K562 (cell line): ENCODE measurements around the gene BEND5. TPM values are rescaled to one million over a fixed set of nuclear protein-coding genes. Genes with fewer than 3 reads are reported as not detected.

ENCODE experiments used
- ATAC-seq: fragments of 200-7000 bp; cut with Tn5 transposase; 3 replicates; pipeline ENCODE4 v1.9.1; 2020; ENCODE audit warnings: moderate library complexity
- BruUV-seq: library from RNA; stranded (reverse); fragments of 400-500 nt; replicated peaks from 2 replicates; lab custom pipeline; 2021; lab: Mats Ljungman, UMichigan
- CTCF ChIA-PET: fragments of 300-600 bp; formaldehyde crosslinking; extraction: SDS; loops from one replicate; lab custom pipeline; 2021; ENCODE audit warnings: low intra/inter-chr PET ratio; lab: Yijun Ruan, JAX
- POLR2A ChIA-PET: fragments of 300-600, 350-650 bp; sonication (Branson Sonifier 250); formaldehyde crosslinking; extraction: SDS; loops from one replicate; lab custom pipeline; 2021; ENCODE audit warnings: antibody characterized with exemption, inconsistent platforms; lab: Yijun Ruan, JAX
- DNase-seq, 4 experiments: peaks; one replicate each; pipeline versions ENCODE4 v3.0.0 to v3.0.0-alpha.2; 2011 to 2018; ENCODE audit warnings: low spot score in 3 of 4, mixed read lengths in 3 of 4; ENCODE audit errors: extremely low read depth in 1 of 4
- FAIRE-seq: peaks from 2 replicates; lab custom pipeline; 2011; peaks lifted over from hg19 to GRCh38; lab: Jason Lieb, UNC
- H2AFZ ChIP-seq: 2 replicates; pipeline ENCODE4 v1.6.0; 2011; ENCODE audit warnings: low read depth, low read length, control low read depth, inconsistent platforms
- H3K27ac ChIP-seq: fragments of 200-600 bp; 3 replicates; pipeline ENCODE4 v1.8.0; 2011; ENCODE audit warnings: low read depth, mild to moderate bottlenecking, control low read depth, inconsistent platforms, low read length, moderate library complexity, mixed read lengths; ENCODE audit errors: extremely low read depth
- H3K27me3 ChIP-seq, 2 experiments: fragments of 300-600 bp in 1 of 2; 2 replicates in 1 of 2; 3 replicates in 1 of 2; pipeline versions ENCODE4 v1.6.0 to v1.8.0; 2011; ENCODE audit warnings: inconsistent platforms in 2 of 2, low read length in 2 of 2, mild to moderate bottlenecking in 1 of 2, mixed read lengths in 1 of 2, moderate library complexity in 1 of 2; ENCODE audit not compliant: control insufficient read depth in 2 of 2, insufficient read depth in 2 of 2
- H3K36me3 ChIP-seq: fragments of 300-600 bp; 3 replicates; pipeline ENCODE4 v1.8.0; 2011; ENCODE audit warnings: mild to moderate bottlenecking, low read length, inconsistent platforms; ENCODE audit not compliant: control insufficient read depth, insufficient read depth
- H3K4me1 ChIP-seq, 2 experiments: fragments of 200-600 bp in 1 of 2; replicated peaks in 1 of 2; 2 replicates in 1 of 2; 3 replicates in 1 of 2; pipeline versions ENCODE4 v1.5.1 to v1.8.0; 2011; ENCODE audit warnings: inconsistent platforms in 2 of 2, low read length in 2 of 2, mild to moderate bottlenecking in 1 of 2, mixed read lengths in 1 of 2, moderate library complexity in 1 of 2; ENCODE audit not compliant: control insufficient read depth in 2 of 2, insufficient read depth in 2 of 2
- H3K4me2 ChIP-seq: 2 replicates; pipeline ENCODE4 v1.6.1; 2011; ENCODE audit warnings: low read length, control low read depth, inconsistent platforms, mixed read lengths; ENCODE audit not compliant: insufficient read depth
- H3K4me3 ChIP-seq: fragments of 200-600 bp; sonication (generic), shearing (Covaris generic); 2 replicates; pipeline ENCODE4 v1.5.1; 2016; ENCODE audit warnings: control low read depth, inconsistent platforms
- H3K79me2 ChIP-seq: fragments of 200-600 bp; 3 replicates; pipeline ENCODE4 v1.8.0; 2011; ENCODE audit warnings: low read length, inconsistent platforms; ENCODE audit not compliant: control insufficient read depth, insufficient read depth
- H3K9ac ChIP-seq, 2 experiments: 2 replicates each; pipeline versions ENCODE4 v1.6.0 to v1.6.1; 2011; ENCODE audit warnings: low read depth in 2 of 2, low read length in 2 of 2, control low read depth in 1 of 2, inconsistent platforms in 1 of 2, mild to moderate bottlenecking in 1 of 2, mixed read lengths in 1 of 2; ENCODE audit not compliant: insufficient read depth in 1 of 2
- H3K9me1 ChIP-seq: one replicate; pipeline ENCODE4 v1.6.0; 2011; ENCODE audit warnings: inconsistent platforms, mild to moderate bottlenecking, low read length, moderate library complexity; ENCODE audit not compliant: control insufficient read depth, insufficient read depth
- H3K9me3 ChIP-seq: replicated peaks from 2 replicates; pipeline ENCODE4 v1.5.1; 2011; ENCODE audit warnings: low read depth, low read length, inconsistent platforms; ENCODE audit not compliant: control insufficient read depth, insufficient read depth
- H4K20me1 ChIP-seq: replicated peaks from 2 replicates; pipeline ENCODE4 v1.6.1; 2011; ENCODE audit warnings: low read length, inconsistent platforms, mixed read lengths; ENCODE audit not compliant: control insufficient read depth, insufficient read depth
- DLX4 ChIP-seq: fragments of 250-450 bp; sonication (Bioruptor Pico); IDR thresholded peaks from 2 replicates; pipeline ENCODE4 v1.6.1; 2021; ENCODE audit warnings: mild to moderate bottlenecking
- E2F4 ChIP-seq: sonication (generic); formaldehyde crosslinking; IDR thresholded peaks from 2 replicates; pipeline ENCODE4 v1.8.0; 2022; ENCODE audit warnings: mild to moderate bottlenecking, low read depth, missing genetic modification reagents
- HMG20B ChIP-seq: fragments of 250-450 bp; sonication (Bioruptor Pico); IDR thresholded peaks from 2 replicates; pipeline ENCODE4 v1.5.0; 2021; ENCODE audit warnings: mild to moderate bottlenecking
- NCOA6 ChIP-seq: fragments of 450-650 bp; IDR thresholded peaks from 2 replicates; pipeline ENCODE4 v1.6.1; 2017; ENCODE audit warnings: mild to moderate bottlenecking
- PHF20 ChIP-seq: fragments of 450-650 bp; IDR thresholded peaks from 2 replicates; pipeline ENCODE4 v1.6.1; 2018; ENCODE audit not compliant: partially characterized antibody
- RFX1 ChIP-seq: fragments of 450-650 bp; IDR thresholded peaks from 2 replicates; pipeline ENCODE4 v1.6.1; 2016; ENCODE audit warnings: mild to moderate bottlenecking, moderate library complexity
- SREBF2 ChIP-seq: sonication (generic); formaldehyde crosslinking; IDR thresholded peaks from 2 replicates; pipeline ENCODE4 v1.4.0; 2020; ENCODE audit warnings: mild to moderate bottlenecking, missing genetic modification reagents
- TAF9B ChIP-seq: fragments of 450-650 bp; IDR thresholded peaks from 2 replicates; pipeline ENCODE4 v1.6.1; 2018; ENCODE audit warnings: mild to moderate bottlenecking; ENCODE audit not compliant: partially characterized antibody
- UBTF ChIP-seq, 2 experiments: IDR thresholded peaks; 2 replicates each; pipeline ENCODE4 v1.6.1; 2012; ENCODE audit warnings: improper control_type of control experiment in 2 of 2, low read depth in 2 of 2, low read length in 2 of 2, borderline replicate concordance in 1 of 2
- XRCC4 ChIP-seq: IDR thresholded peaks from one replicate; pipeline ENCODE4 v1.6.1; 2011; ENCODE audit not compliant: insufficient read depth, insufficient read length; ENCODE audit errors: extremely low read depth
- ZBTB17 ChIP-seq: fragments of 450-650 bp; formaldehyde crosslinking; IDR thresholded peaks from 2 replicates; pipeline ENCODE4 v1.4.0; 2020; ENCODE audit warnings: mild to moderate bottlenecking
- ZC3H8 ChIP-seq: fragments of 450-650 bp; IDR thresholded peaks from 2 replicates; pipeline ENCODE4 v1.6.1; 2017
- ZFP36 ChIP-seq: fragments of 150-350 bp; IDR thresholded peaks from 2 replicates; pipeline ENCODE4 v1.6.1; 2018; ENCODE audit warnings: low read length, low read depth; ENCODE audit not compliant: partially characterized antibody
- ZKSCAN3 ChIP-seq: fragments of 250-450 bp; sonication (Bioruptor Pico); IDR thresholded peaks from 2 replicates; pipeline ENCODE4 v1.4.0; 2020
- ZNF655 ChIP-seq: fragments of 250-450 bp; sonication (Bioruptor Pico); IDR thresholded peaks from 2 replicates; pipeline ENCODE4 v1.5.0; 2021
- WGBS: fragments of 100-300 bp; shearing (Covaris generic); methylation state at CpG from one replicate; pipeline ENCODE4 v1.1.6; 2016; ENCODE audit warnings: low coverage, mixed read lengths; ENCODE audit not compliant: insufficient coverage; ENCODE audit errors: missing lambda C conversion rate; 5-methylcytosine and 5-hydroxymethylcytosine counted together
- in situ Hi-C: fragments of 300-500 bp; cut with MboI; formaldehyde crosslinking; loops from 4 replicates; pipeline ENCODE4 v1.15.0; 2018; ENCODE audit warnings: inconsistent platforms, mixed read lengths
- intact Hi-C: fragments of 100-400 bp; cut with micrococcal nuclease; formaldehyde crosslinking; loops from 2 replicates; pipeline ENCODE4 v1.14.2; 2022
- polyA plus RNA-seq, 8 experiments: library from polyadenylated mRNA; depleted of rRNA in 4 of 8; stranded (reverse) in 5 of 8; unstranded in 3 of 8; fragments of >200 nt; fragmentation: Nextera tagmentation in 2 of 8; fragmentation: Illumina TruSeq in 1 of 8; extraction: Ambion mirVana in 2 of 8; extraction: Trizol in 1 of 8; gene quantifications; 2 replicates each; pipeline versions ENCODE4 v1.2.1 to v1.2.3, GENCODE V29; 2011 to 2014; ENCODE audit warnings: inconsistent platforms in 1 of 8, missing spikeins in 1 of 8
- total RNA-seq, 7 experiments: library from RNA; depleted of rRNA in 6 of 7; stranded (reverse); fragments of >200 nt in 6 of 7; fragmentation: Illumina TruSeq in 2 of 7; extraction: Trizol in 2 of 7; gene quantifications; 2 replicates each; pipeline versions ENCODE4 v1.2.1 to v1.2.3, GENCODE V29; 2011 to 2021; ENCODE audit warnings: low replicate concordance in 1 of 7

The BEND5 gene
- total and polyA plus RNA-seq, 9 of the 15 experiments (the other 6 are each of a cell fraction or from before 2014, with no cell fraction given): not detected

GRCh38 chr1:48760857-48761256, 15.8 kb downstream of the BEND5 start:
- Histone ChIP-seq H3K79me2 (no peaks in the 10 kb centered on the region), H2AFZ (no peak overlapping the region), H3K36me3 (no peaks in the 10 kb centered on the region), H3K27me3 (no peaks in the 10 kb centered on the region), H3K27ac (no peak overlapping the region), H3K9me1 (no peaks in the 10 kb centered on the region), H3K9ac (no peak overlapping the region), H3K4me2 (no peak overlapping the region), H3K4me1 (no peaks in the 10 kb centered on the region), H3K9me3 (no peaks in the 10 kb centered on the region), H4K20me1 (no peaks in the 10 kb centered on the region), H3K4me3 (no peak overlapping the region)
- no TSS peak for BruUV-seq
- no peak for ATAC-seq
- intact Hi-C loops: no loop called here
- no peak for FAIRE-seq
- WGBS: 2% methylated on average over 7 of the region's 7 CpGs
- ChIA-PET POLR2A (no interaction called here), CTCF (no interaction called here)
- TF ChIP-seq ZBTB17 (no peak), ZKSCAN3 (CRISPR knock-in tag) (no peak), ZC3H8 (no peak), NCOA6 (no peak), DLX4 (CRISPR knock-in tag) (no peak), E2F4 (CRISPR knock-in tag) (no peak), HMG20B (no peak), UBTF (IDR thresholded peaks at IDR 0.05; ENCODE audit: borderline replicate concordance in 1 of 2, low read depth in 2 of 2, low read length in 2 of 2) (no peak), TAF9B (no peak), ZFP36 (no peak), SREBF2 (CRISPR knock-in tag) (no peak), ZNF655 (CRISPR knock-in tag) (no peak), XRCC4 (no peak), RFX1 (no peak), PHF20 (no peak)
- DNase-seq: no peak
- in situ Hi-C loops: no loop called here
